GM21529 (cell line): ENCODE results near the gene LRP1-AS.
"Not testable (repeated sequence)": the region's sequence is repeated elsewhere in the genome, so short reads cannot be mapped to it uniquely, and the experiment has no call there.

Source experiments
- ATAC-seq: cut with Tn5 transposase; IDR thresholded peaks from one replicate; pipeline ENCODE4 v1.9.1; 2021; ENCODE audit not compliant: unreplicated experiment

The LRP1-AS gene

DNA sequence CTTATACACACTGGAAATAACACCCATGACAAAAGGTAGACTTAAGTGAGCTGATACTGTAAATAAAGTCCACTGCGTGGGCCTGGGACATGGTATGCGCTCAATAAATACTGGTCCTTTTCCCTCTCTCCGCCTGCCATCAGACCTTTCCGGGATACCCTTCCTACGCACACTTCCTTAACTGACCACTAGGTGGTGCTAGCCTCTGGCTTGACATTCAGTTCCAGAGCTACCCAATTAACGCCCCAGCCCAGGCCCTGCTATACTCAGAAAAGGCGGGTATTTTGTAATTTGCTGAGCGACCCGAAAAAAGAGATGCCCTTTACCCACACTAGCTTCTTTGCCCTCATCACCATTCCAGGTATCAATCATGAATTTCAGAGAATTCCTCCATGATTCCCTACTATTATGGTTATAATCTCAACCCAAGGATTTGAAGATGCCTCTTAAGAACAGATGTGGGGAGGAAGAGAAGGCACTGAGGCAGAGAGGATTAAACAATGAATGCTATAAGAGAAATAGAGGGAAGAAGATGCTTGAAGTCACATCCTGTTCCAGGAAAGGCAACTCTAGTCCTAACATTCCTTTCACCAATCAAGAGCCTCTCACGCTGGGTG lies 23.1 kb downstream of the LRP1-AS start:
- no peak for ATAC-seq

DNA sequence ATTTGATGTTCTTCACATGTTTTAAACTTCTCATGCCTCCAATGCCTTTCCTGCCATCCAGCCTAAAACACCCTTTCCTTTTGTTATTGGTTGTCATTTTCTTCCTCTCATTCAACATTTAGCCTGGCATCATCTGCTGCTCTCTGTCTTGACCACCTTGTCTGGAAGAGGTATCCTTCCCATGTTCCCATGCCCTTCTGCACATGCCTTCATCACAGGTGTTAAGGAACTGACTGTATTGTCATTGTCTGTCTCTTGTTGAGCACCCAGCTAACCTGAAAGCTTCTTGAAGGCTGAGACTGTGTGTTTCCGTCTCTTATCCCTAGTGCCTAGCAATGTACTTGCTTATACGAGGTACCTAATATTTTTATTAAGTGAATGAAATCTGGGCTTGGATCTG lies 23.6 kb downstream of the LRP1-AS start:
- ATAC-seq = no peak

- not testable (repeated sequence) for ATAC-seq
These were observed 26.7 kb downstream of the LRP1-AS start for GRCh38 chr12:57120718-57121117.

DNA sequence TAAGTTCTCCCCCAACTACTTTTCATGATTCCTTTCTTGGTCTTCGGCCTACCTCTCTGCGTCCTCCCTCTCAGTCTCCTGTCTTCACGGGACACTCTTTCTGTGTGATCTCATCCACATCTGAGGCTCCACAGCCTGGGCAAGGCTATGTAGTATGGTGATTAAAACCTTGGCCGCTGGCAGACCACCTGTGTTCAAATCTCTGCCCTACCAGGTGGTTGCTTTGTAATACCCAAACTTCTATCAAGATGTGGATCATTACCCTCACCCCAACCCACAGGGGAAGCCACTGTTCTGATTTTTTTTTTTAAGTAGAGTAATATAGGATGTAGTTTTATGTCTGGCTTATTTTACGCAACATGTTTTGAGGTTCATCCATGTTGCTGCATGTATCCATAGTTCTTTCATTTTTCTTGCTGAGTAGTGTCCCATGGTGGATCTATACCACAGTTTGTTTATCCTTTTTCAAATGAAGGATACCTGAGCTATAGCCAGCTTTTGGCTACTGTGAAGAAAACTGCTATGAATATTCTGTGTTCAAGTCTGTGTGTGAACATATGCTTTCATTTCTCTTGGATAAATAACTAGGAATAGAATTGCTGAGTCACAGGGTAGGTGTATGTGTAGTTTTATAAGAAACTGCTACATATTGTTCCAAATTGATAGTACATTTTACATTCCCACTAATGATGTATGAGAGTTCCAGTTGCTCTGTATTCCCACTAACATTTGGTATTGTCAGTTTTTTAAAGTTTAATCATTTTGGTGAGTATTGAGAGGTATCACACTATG lies 27.9 kb downstream of the LRP1-AS start:
- no peak for ATAC-seq

- no peak for ATAC-seq
These were observed 28.6 kb downstream of the LRP1-AS start for GRCh38 chr12:57118711-57119271.

DNA sequence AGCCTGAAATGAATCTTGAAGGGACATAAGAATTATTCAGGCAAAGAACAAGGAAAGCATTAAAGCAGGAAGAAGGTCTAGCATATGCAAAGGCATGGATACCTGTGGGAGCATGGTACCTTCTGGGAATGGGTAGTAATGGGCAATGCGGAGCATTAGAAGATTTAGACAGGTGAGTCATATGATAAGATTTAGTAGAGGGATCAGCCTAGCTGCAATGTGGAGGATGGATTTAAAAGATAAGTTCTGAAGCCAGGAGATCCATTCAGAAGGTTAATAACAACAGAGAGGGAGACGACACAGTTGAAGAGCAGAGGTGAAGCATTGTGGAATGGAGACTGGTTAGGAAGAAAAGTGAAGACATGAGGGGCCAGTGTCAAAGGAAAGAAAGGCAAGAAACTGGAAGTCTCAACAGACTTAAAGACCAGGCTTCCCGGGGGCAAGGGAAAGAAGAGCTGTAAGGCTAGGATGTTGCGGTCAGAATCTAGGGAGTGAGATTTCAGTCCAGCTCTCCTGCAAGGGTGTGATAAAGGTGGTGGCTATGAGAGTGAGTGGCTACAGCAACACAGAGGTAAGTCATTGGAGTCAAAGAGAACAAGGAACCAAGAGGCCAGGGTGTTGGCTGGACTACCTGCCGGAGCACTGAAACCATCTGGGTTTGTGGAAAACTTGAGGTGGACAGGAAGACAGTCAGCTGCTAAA lies 30.7 kb downstream of the LRP1-AS start:
- ATAC-seq = no peak

- peak; percentile 48 for ATAC-seq
These were observed 34.7 kb downstream of the LRP1-AS start for GRCh38 chr12:57112492-57113294.

DNA sequence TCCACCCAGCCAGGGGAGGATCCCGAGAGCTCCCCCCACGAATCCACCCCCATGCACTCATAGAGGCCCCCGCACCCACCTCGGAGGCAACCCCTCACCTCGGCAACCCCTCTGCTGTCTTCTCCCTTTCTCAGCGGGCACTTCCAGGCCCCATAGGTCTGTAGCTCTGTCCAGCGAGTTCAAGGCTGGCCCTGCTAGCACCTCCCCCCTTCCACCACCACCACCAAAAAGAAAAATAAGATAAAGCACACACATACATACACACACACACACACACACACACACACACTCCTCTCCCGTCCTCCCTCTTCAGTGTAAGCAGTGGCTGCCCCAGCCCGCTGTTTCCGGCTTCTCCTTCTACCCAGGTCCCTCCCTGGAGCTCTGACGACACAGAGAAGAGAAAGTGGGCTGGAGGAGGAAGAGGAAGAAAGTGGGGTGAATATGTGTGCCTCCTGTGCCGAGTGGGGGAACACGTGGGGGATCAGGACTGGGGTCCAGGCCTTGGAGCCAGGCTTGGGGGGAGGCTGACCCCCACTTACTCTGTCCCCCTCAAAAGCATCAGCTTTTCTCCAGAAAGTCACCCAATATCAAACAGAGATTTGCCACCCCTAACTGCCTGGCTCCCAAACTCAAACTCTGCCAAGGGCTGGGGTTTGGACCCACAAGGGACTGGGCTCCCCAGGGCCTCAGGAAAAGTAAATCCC lies 36.2 kb downstream of the LRP1-AS start, which contains the start of gene STAT6:
Gene STAT6 (minus strand): TSS at position 332 of the 704 bp plus-strand sequence. CDS start 3,084 bp downstream, outside the sequence.
- ATAC-seq = peak; percentile 59

DNA sequence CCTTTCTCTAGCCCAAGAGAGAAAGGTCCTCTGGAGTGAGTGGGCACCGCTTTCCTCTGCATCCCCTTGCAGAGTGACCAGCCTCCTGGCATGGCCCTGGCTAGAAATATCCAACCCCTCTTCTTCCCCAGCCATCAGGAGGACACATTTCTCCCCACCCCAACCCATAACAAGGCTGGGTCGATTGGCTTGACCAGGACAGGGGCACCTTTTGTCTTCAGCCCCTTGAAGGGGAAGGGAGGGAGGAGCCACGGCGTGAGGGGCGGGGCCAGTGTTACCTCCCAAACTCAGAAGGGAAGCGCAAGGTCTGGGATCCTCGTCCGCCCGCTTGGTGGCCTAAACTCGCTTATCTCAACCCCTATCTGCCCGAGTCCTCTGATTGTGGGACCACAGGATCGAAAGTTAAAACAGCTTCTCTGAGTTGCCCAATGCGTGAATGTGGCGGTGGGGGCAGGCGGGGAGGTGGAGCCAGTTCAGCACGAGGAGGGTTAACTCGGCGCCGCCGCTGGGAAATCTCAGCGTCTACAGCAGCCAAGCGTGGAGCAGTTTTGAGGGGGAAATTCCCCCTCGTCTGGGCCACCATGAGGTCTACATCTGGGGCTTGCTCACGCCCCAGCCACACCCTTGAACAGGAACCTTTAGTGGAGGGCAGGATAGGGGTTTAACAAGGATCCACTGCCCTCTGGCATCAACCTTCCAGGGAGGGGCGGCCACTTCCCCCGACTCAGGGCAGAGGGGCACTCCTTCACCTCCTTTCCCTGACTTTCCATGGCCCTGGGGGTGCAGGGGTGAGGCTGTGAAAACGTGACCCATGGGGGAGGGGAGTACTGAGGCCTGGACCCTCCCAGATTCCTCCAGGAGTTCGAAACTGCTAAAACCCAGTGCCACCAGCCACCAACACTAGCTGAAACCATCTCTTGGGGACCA lies 37.1 kb downstream of the LRP1-AS start:
- ATAC-seq = peak; percentile 45

- ATAC-seq = no peak
These were observed 38.0 kb downstream of the LRP1-AS start for GRCh38 chr12:57109207-57110103.

DNA sequence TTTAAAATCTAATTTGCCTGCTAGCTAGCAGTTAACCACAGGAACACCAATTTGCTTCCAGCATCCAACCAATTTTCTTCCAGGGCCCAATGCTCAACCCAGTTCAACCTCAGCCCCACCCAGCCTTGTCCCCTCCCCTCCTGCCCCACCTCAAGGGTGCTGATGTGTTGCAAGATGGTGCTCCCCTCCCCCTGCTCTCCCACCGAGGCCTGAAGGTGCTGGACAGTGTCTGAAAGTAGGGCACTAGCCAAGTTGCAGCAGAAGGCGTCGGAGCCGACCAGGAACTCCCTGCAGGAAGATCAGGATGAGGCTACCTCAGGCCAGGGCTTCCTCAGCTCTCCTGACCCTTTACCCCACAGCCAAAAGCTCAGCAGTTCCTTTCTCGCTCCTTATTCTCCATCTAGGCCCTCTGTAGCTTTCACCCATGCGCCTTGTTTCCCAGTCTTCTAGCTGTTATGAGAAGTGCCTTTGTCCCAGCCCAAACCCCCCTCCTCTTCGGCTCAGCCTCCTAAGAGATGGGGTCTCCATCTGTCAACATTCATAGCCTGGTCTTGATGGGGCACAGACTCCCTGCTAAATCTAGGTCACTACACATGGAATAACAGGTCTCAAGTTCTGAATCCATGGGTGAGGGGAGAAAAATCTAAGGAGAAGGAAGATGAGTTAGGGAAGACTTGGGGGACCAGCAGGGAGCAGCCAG lies 39.8 kb downstream of the LRP1-AS start:
- ATAC-seq = no peak

DNA sequence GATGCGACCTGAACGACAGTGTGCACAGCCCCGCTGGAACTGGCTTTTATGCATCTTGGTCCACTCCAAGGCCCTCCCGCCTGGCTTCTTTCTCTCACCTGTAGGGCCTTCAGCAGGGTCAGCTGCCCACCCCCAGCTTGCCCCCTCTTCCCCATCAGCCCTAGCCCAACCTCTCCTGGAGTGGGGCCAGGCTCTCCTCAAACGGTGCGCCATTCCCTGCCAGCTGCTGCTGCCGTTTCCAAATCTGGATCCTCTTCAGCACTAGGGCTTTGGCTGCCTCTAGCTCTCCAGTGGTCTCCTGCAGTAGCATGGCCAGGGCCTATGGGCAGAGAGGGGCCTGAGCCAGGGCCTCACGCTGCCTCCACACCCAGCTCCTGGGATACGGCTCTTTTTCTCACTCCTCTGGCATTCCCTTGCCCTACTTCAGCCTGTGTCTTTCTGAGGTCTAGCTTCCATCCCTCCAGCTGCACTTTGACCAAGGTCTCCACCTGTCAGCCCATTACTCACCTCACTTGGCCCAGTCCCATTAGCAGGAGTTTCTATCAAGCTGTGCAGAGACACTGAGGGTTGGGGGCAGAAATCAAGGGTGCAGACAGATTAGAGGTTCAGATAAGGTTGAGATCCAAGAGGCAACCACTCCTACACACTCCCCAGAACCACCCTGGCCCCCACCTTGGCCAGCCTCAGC lies 41.3 kb downstream of the LRP1-AS start:
- no peak for ATAC-seq

DNA sequence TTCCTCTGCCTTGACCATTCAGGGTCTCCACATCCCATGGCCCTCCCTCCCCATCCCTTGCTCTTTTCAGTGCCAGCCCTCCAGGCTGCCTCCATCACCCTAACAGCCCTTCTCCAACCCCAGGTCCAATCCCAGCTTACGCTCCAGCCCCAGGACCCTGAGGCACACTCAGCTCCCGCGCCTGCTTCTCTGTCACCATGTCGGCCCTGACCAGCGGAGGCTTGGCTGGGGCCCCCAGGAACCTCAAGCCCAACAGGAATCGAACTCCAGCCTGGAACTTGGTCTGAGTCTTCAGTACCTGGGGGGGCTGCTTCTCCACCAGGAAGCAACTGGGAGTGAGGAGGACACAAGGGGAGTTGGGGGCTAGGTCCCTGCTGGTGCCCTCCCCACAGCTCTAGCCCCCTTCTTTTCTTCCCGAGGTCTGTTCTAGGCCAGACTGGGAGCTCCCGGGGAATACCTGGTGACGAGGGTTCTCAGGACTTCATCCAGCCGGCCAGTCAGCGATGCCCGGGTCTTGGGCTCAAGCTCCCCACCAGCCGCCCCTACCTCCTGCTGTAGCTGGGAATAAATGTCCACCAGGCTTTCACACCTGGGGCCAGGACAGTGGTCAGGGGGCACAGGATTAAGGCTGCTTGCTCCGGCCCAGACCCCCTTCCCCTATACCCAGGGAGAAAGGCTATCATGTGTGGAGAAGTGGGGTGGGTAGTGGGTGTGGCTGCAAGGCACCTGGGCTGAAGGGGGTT lies 42.2 kb downstream of the LRP1-AS start:
- no peak for ATAC-seq

GRCh38 chr12:57104292-57104910 lies 43.0 kb downstream of the LRP1-AS start:
- no peak for ATAC-seq

DNA sequence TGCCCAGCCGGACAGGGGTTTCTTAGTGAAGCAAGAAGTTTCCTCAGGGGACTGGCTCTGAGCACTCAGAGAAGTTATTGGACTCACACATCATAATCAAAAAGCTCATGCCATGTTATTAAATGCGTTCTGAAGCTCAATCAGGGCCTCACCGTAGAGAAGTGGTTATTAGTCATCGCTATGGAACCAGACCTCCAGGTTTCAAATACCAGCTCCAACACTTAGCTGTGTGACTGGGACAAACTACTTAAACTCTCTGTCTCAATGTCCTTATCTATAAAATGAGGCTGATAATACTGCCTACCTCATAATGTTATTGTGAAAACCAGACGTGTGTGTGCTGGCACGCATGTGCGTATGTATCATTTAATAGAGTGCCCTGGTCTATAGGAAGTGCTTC lies 43.6 kb downstream of the LRP1-AS start:
- no peak for ATAC-seq
